GM19397 (cell line): ENCODE data around the gene OSCAR.
"Not testable (repeated sequence)": the region's sequence is repeated elsewhere in the genome, so short reads cannot be mapped to it uniquely, and the experiment has no call there.

Source experiments
- ATAC-seq: cut with Tn5 transposase; IDR thresholded peaks from one replicate; pipeline ENCODE4 v1.9.1; 2021; ENCODE audit warnings: mild to moderate bottlenecking, moderate library complexity; ENCODE audit not compliant: unreplicated experiment

Gene OSCAR

GRCh38 chr19:54095859-54096616, 4.6 kb downstream of the OSCAR start:
- not testable (repeated sequence) for ATAC-seq

GRCh38 chr19:54095136-54095858, 5.3 kb downstream of the OSCAR start:
- ATAC-seq = no peak

- ATAC-seq = no peak
Observed at GRCh38 chr19:54094426-54095000, 6.1 kb downstream of the OSCAR start.

- ATAC-seq = no peak
Observed at GRCh38 chr19:54084410-54084809, 16.2 kb downstream of the OSCAR start.

GRCh38 chr19:54081032-54081431, 19.6 kb downstream of the OSCAR start, which contains the start of gene TARM1:
TARM1 (minus strand) TSS chr19:54081365; CDS start chr19:54081340, 25 bp downstream.
- ATAC-seq = no peak

- ATAC-seq = no peak
Observed at GRCh38 chr19:54077334-54077733, 23.3 kb downstream of the OSCAR start.

- no peak for ATAC-seq
Observed at GRCh38 chr19:54074851-54075250, 25.8 kb downstream of the OSCAR start.

GRCh38 chr19:54073829-54074228, 26.8 kb downstream of the OSCAR start:
- no peak for ATAC-seq

- ATAC-seq = no peak
Observed at GRCh38 chr19:54069470-54069869, 31.1 kb downstream of the OSCAR start.

- ATAC-seq = no peak
Observed at GRCh38 chr19:54063350-54064116, 37.1 kb downstream of the OSCAR start, which contains the start of gene VSTM1. VSTM1 (minus strand) TSS chr19:54063897; CDS start chr19:54063777, 120 bp downstream.

GRCh38 chr19:54062643-54063042, 38.0 kb downstream of the OSCAR start:
- no peak for ATAC-seq

- no peak for ATAC-seq
Observed at GRCh38 chr19:54047616-54048015, 53.0 kb downstream of the OSCAR start.

GRCh38 chr19:54045771-54046170, 54.8 kb downstream of the OSCAR start:
- no peak for ATAC-seq
